Keratinocyte (primary cell): Measurements from ENCODE around the gene YLPM1. TPM values are rescaled to one million over a fixed set of nuclear protein-coding genes. Genes with fewer than 3 reads are reported as not detected.

Experiments used
- DNase-seq: peaks from one replicate; pipeline ENCODE4 v3.0.0-alpha.2; 2011; ENCODE audit warnings: low read depth, missing footprints, low spot score
- FAIRE-seq: peaks from 2 replicates; lab custom pipeline; 2011; peaks lifted over from hg19 to GRCh38; lab: Jason Lieb, UNC
- H2AFZ ChIP-seq: 2 replicates; pipeline ENCODE4 v1.6.0; 2012; ENCODE audit warnings: low read length, control low read depth, inconsistent platforms; ENCODE audit not compliant: control insufficient read depth
- H3K27ac ChIP-seq: 2 replicates; pipeline ENCODE4 v1.5.1; 2011; ENCODE audit warnings: low read length; ENCODE audit not compliant: control insufficient read depth, insufficient read depth
- H3K27me3 ChIP-seq: 3 replicates; pipeline ENCODE4 v1.6.0; 2011; ENCODE audit warnings: low read length; ENCODE audit not compliant: control insufficient read depth, insufficient read depth; ENCODE audit errors: extremely low read depth
- H3K36me3 ChIP-seq, 2 experiments: 2 replicates in 1 of 2; 3 replicates in 1 of 2; pipeline ENCODE4 v1.5.1; 2011; ENCODE audit warnings: low read length in 2 of 2, mild to moderate bottlenecking in 1 of 2; ENCODE audit not compliant: control insufficient read depth in 2 of 2, insufficient read depth in 2 of 2; ENCODE audit errors: extremely low read depth in 1 of 2
- H3K4me1 ChIP-seq: 3 replicates; pipeline ENCODE4 v1.5.1; 2011; ENCODE audit warnings: low read length; ENCODE audit not compliant: control insufficient read depth, insufficient read depth; ENCODE audit errors: extremely low read depth
- H3K4me2 ChIP-seq: 3 replicates; pipeline ENCODE4 v1.6.0; 2011; ENCODE audit warnings: low read depth, low read length; ENCODE audit not compliant: control insufficient read depth, insufficient read depth; ENCODE audit errors: extremely low read depth
- H3K4me3 ChIP-seq, 3 experiments: fragments of 200-600 bp in 1 of 3; sonication (generic) in 1 of 3; 2 replicates in 2 of 3; 3 replicates in 1 of 3; pipeline ENCODE4 v1.5.1; 2011 to 2016; ENCODE audit warnings: low read length in 3 of 3, mild to moderate bottlenecking in 3 of 3, control low read depth in 2 of 3, inconsistent platforms in 1 of 3, low read depth in 1 of 3, mixed read lengths in 1 of 3, mixed run types in 1 of 3, moderate library complexity in 1 of 3; ENCODE audit not compliant: control insufficient read depth in 2 of 3, insufficient read depth in 2 of 3; ENCODE audit errors: extremely low read depth in 1 of 3
- H3K79me2 ChIP-seq: 2 replicates; pipeline ENCODE4 v1.6.0; 2012; ENCODE audit warnings: low read length; ENCODE audit not compliant: control insufficient read depth, insufficient read depth
- H3K9ac ChIP-seq: 3 replicates; pipeline ENCODE4 v1.6.0; 2011; ENCODE audit warnings: low read length; ENCODE audit not compliant: control insufficient read depth, insufficient read depth; ENCODE audit errors: extremely low read depth
- H3K9me1 ChIP-seq: 3 replicates; pipeline ENCODE4 v1.6.0; 2011; ENCODE audit warnings: low read length; ENCODE audit not compliant: control insufficient read depth, insufficient read depth; ENCODE audit errors: extremely low read depth
- H3K9me3 ChIP-seq: 2 replicates; pipeline ENCODE4 v1.5.1; 2012; ENCODE audit warnings: low read depth, low read length; ENCODE audit not compliant: control insufficient read depth
- H4K20me1 ChIP-seq: 3 replicates; pipeline ENCODE4 v1.6.0; 2011; ENCODE audit warnings: low read length; ENCODE audit not compliant: control insufficient read depth, insufficient read depth; ENCODE audit errors: extremely low read depth
- CTCF ChIP-seq, 3 experiments: IDR thresholded peaks in 1 of 3; conservative IDR thresholded peaks in 1 of 3; optimal IDR thresholded peaks in 1 of 3; 2 replicates in 2 of 3; 3 replicates in 1 of 3; pipeline versions ENCODE3 to v1.5.1; 2011; ENCODE audit warnings: low read length in 3 of 3, mild to moderate bottlenecking in 3 of 3, moderate library complexity in 2 of 3, control low read depth in 1 of 3, inconsistent platforms in 1 of 3; ENCODE audit not compliant: insufficient read depth in 2 of 3; ENCODE audit errors: extremely low read depth in 1 of 3
- EZH2 ChIP-seq: IDR thresholded peaks from one replicate; pipeline ENCODE4 v1.6.1; 2012; ENCODE audit warnings: inconsistent platforms, mild to moderate bottlenecking, low read length, moderate library complexity
- dilution Hi-C: fragments of 300-500 bp; cut with MboI; formaldehyde crosslinking; loops from one replicate; pipeline ENCODE4 v1.7.0; 2020; ENCODE audit warnings: low sequenced_read_pairs; ENCODE audit not compliant: extremely low pct_ligation_motif_present
- polyA plus RNA-seq, 5 experiments: library from polyadenylated mRNA; depleted of rRNA in 3 of 5; stranded (reverse) in 3 of 5; stranded (forward) in 1 of 5; unstranded in 1 of 5; fragments of >200 nt; gene quantifications; 1 replicate in 1 of 5; 2 replicates in 3 of 5; 3 replicates in 1 of 5; pipeline versions ENCODE4 v1.2.1 to v1.2.3, GENCODE V29; 2011 to 2012; ENCODE audit warnings: missing spikeins in 2 of 5, low read depth in 1 of 5, low replicate concordance in 1 of 5

Gene YLPM1
- polyA plus RNA-seq, 1 donor (not counting 4 experiments of a cell fraction or from before 2014, with no cell fraction given) = 10.0 TPM

GRCh38 chr14:74835645-74836250 lies 72.6 kb downstream of the YLPM1 start:
- FAIRE-seq (no peak), DNase-seq (no peak)
- Histone ChIP-seq H3K4me2 (no peak overlapping the region), H3K9ac (no peak overlapping the region), H3K4me3 (no peak overlapping the region), H3K79me2 (no peaks in the 10 kb centered on the region), H3K9me3 (no peaks in the 10 kb centered on the region), H2AFZ (no peak overlapping the region), H4K20me1 (no peaks in the 10 kb centered on the region), H3K9me1 (no peaks in the 10 kb centered on the region), H3K27ac (no peak overlapping the region), H3K36me3 (peaks cover 9 to 15% of the 10 kb centered on the region in 2 experiments), H3K27me3 (no peaks in the 10 kb centered on the region), H3K4me1 (no peaks in the 10 kb centered on the region)
- dilution Hi-C loops = no loop called here
- TF ChIP-seq CTCF (optimal IDR thresholded peaks at IDR 0.05 in 1 of 3, IDR thresholded peaks at IDR 0.05 in 1 of 3, conservative IDR thresholded peaks at IDR 0.05 in 1 of 3; ENCODE audit: extremely low read depth in 1 of 3, insufficient read depth in 2 of 3, low read length in 3 of 3) = no peak
- no peak for TF ChIP-seq EZH2

GRCh38 chr14:74836251-74836960 lies 73.3 kb downstream of the YLPM1 start:
- Histone ChIP-seq H3K36me3 (peaks cover 5 to 17% of the 10 kb centered on the region in 2 experiments), H3K9ac (no peak overlapping the region), H3K4me2 (no peak overlapping the region), H3K9me1 (no peaks in the 10 kb centered on the region), H4K20me1 (no peaks in the 10 kb centered on the region), H3K27ac (no peak overlapping the region), H2AFZ (no peak overlapping the region), H3K79me2 (no peaks in the 10 kb centered on the region), H3K27me3 (no peaks in the 10 kb centered on the region), H3K4me3 (no peak overlapping the region), H3K4me1 (no peaks in the 10 kb centered on the region), H3K9me3 (no peaks in the 10 kb centered on the region)
- DNase-seq (no peak), FAIRE-seq (no peak)
- dilution Hi-C loops = no loop called here
- TF ChIP-seq EZH2 (no peak), CTCF (optimal IDR thresholded peaks at IDR 0.05 in 1 of 3, IDR thresholded peaks at IDR 0.05 in 1 of 3, conservative IDR thresholded peaks at IDR 0.05 in 1 of 3; ENCODE audit: extremely low read depth in 1 of 3, insufficient read depth in 2 of 3, low read length in 3 of 3) (no peak)
